Esophagus muscularis mucosa (tissue), 3 donors: ENCODE measurements around the gene LILRA6.
A peak's percentile ranks its signal among the peaks of the same experiment; 100 is the strongest.

ENCODE experiments used
- CTCF ChIP-seq, 3 experiments: fragments of 200-600 bp in 2 of 3; fragments of 450-650 bp in 1 of 3; sonication (generic) in 2 of 3; IDR thresholded peaks; one replicate each; pipeline ENCODE4 v1.5.1; 2017 to 2019; ENCODE audit warnings: antibody characterized with exemption in 3 of 3, mild to moderate bottlenecking in 2 of 3, moderate library complexity in 1 of 3
- POLR2AphosphoS5 ChIP-seq, 2 donors: sonication (generic); formaldehyde crosslinking; IDR thresholded peaks; one replicate each; pipeline ENCODE4 v1.6.1; 2017; ENCODE audit warnings: antibody characterized with exemption in 2 of 2

GRCh38 chr19:54207983-54208783, 34.4 kb downstream of the LILRA6 start:
- TF ChIP-seq POLR2AphosphoS5 (IDR thresholded peaks at IDR 0.05) (peak in 1 of 2 donors; percentile 44), CTCF (IDR thresholded peaks at IDR 0.05) (no peak)
